LNCAP (cell line): ENCODE data around the gene UQCR11.

Experiments
- TF ChIP-seq, protein P1 (sequence below): fragments of 450-650 bp; IDR thresholded peaks from 2 replicates; pipeline ENCODE4 v1.5.1; 2017; ENCODE audit warnings: mild to moderate bottlenecking

UQCR11 gene

DNA sequence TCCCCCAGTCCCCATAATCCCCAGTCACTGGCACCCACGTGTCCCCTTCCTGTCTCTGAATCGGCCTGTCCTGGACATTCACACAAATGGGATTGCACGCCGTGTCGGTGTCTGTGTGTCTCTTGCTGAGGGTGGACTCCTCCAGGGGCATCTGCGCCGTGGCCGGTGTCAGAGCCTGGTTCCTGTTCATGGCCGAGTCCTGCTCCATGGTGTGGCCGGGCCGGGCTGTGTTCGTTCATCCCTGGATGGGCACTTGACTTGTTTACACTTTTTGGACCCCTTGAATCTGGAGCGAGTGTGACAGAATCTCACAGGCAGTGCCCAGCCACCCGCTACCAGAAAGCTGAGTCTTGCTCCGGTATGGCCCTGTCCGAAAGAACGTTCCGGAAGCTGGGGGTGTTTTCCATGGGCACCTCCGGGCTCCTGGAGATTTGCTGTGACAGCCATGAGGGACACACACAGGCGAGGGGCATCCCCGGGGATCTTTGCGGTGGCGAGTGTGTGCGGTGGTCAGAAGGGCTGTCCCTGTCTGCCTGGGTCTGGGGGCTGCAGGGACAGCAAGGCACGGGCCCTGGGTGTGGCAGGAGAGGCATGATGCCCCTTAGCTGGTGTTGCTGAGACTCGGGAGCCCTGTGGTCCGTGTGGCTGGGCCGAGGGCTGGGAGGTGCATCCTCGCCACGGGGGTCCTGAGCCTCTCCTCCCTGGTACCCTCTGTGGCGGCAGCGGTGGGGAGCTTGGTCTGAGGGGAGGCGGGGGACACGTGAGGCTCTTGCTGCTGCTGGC, 30.7 kb downstream of the UQCR11 start:
- TF ChIP-seq, protein P1, sequence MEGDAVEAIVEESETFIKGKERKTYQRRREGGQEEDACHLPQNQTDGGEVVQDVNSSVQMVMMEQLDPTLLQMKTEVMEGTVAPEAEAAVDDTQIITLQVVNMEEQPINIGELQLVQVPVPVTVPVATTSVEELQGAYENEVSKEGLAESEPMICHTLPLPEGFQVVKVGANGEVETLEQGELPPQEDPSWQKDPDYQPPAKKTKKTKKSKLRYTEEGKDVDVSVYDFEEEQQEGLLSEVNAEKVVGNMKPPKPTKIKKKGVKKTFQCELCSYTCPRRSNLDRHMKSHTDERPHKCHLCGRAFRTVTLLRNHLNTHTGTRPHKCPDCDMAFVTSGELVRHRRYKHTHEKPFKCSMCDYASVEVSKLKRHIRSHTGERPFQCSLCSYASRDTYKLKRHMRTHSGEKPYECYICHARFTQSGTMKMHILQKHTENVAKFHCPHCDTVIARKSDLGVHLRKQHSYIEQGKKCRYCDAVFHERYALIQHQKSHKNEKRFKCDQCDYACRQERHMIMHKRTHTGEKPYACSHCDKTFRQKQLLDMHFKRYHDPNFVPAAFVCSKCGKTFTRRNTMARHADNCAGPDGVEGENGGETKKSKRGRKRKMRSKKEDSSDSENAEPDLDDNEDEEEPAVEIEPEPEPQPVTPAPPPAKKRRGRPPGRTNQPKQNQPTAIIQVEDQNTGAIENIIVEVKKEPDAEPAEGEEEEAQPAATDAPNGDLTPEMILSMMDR = no peak

DNA sequence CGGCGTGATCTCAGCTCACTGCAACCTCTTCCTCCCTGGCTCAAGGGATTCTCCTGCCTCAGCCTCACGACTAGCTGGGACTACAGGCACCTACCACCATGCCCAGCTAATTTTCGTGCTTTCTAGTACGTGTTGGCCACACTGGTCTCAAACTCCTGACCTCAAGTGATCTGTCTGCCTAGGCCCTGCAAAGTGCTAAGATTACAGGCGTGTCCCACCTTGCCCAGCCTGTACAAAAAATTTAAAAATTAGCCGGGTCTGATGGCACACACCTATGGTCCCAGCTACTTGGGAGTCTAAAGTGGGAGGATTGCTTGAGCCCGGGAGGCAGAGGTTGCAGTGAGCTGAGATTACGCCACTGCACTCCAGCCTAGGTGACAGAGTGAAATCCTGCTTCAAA, 32.5 kb downstream of the UQCR11 start:
- TF ChIP-seq, protein P1 = no peak

DNA sequence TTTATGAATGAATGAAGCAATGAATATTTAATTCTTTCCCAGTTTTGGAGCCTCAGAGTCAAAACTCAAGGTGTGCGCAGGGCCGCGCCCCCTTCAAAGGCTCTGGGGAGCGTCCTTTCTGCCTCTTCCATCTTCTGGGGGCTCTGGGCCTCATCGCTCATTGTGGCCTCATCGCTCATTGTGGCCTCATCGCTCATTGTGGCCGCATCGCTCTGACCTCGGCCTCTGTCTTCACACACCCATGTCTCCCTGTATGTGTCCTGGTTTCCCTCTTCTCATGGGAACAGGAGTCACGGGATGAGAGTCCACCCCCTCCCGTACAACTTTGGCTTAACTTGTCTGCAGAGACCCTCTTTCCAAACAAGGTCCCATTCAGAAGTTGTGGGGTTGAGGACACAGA, 33.9 kb downstream of the UQCR11 start:
- TF ChIP-seq, protein P1 = no peak

DNA sequence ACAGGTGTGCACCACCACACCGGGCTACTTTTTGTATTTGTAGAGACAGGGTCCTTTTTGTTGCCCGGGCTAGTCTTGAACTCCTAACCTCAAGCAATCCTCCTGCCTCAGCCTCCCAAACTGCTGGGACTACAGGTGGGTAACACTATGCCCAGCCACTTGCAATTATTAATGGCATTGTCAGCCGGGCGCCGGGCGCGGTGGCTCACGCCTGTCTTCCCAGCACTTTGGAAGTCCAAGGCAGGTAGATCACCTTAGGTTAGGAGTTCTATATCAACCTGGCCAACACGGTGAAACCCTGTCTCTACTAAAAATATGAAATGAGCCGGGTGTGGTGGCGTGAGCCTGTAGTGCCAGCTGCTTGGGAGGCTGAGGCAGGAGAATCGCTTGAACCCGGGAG, 34.4 kb downstream of the UQCR11 start:
- TF ChIP-seq, protein P1 = no peak

DNA sequence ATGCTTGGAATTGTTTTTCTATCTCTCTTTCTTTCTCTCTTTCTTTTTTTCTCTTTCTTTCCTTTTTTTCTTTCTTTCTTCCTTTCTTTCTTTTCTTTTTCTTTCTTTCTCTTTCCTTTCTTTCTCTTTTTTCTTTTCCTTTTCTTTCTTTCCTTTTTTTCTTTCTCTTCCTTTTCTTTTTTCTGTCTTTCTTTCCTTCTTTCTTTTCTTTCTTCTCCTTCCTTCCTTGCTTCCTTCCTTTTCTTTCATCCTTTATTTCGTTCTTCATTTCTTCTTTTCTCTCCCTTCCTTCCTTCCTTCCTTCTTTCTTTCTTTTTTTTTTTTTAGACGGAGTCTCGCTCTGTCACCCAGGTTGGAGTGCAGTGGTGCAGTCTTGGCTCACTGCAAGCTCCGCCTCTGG, 35.3 kb downstream of the UQCR11 start:
- TF ChIP-seq, protein P1 = no peak

DNA sequence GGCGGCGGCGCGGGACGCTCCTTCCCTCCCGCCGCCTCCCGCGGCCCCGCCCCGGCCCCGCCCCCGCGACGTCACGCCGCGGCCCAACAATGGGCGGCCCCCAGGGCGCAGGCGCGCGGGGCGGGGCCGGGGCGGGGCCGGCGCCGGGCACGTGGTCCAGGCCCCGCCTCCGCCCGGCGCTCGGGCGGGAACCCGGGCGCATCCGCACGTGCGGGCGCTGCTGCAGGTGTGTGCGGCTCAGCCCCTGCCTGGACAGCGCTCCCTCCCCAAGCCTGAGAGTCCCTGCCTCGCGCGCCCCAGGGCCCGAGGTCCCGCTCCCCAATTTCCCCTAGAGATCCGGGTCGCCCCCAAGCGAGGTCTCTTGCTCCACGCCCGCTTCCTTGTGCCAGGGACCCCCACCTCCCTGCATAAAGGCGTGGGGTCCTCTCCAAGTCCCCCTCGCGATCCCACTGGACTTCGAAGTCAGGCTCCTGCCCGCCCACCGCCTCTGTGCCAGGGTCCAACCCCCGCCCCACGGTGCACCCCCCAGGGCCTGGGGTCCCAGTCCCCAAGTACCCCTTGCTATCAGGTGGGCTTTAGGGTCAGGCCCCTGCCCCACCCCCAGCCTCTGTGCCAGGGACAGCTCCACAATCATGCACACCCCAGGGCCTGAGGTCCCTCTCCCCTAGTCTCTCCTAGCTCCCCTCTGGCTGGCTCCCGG, 36.8 kb downstream of the UQCR11 start, which contains the start of gene MEX3D:
MEX3D (minus strand) TSS at position 6 of the 700 bp plus-strand sequence. CDS start 267 bp downstream, outside the sequence.
- TF ChIP-seq, protein P1 = no peak

DNA sequence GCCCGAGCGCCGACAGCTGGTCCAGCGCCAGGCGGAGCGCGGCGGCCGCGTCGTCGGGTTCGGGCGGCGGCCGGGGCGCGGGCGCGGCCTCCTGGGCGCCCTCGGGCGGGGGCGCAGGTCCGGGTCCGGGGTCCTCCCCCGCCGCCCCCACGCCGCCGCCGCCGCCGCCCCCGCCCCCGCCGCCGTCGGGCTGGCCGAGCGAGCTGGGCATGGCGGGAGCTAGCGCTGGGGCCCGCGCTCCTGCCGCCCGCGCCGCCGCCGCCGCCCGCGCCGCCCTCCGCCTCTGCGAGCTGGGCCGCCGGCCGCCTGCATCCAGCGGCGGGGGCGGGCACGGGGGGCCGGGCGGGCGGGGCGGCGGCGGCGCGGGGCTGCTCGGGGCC, 37.4 kb downstream of the UQCR11 start:
- TF ChIP-seq, protein P1 = no peak
